ENCODE measurements around the gene GJC3.

- TF ChIP-seq YY1 (IDR thresholded peaks at IDR 0.05; ENCODE audit: insufficient read depth, insufficient read length) (no peak), SUZ12 (IDR thresholded peaks at IDR 0.05; ENCODE audit: extremely low read depth, insufficient read depth, insufficient read length) (no peak), ZNF274 (IDR thresholded peaks at IDR 0.05; ENCODE audit: low read depth, low read length) (no peak)
Observed at GRCh38 chr7:99955247-99955646, 25.8 kb upstream of the GJC3 start.

Data from NT2/D1 (cell line).